ENCODE data around the gene UQCRH. TPM values are rescaled to one million over a fixed set of nuclear protein-coding genes. Genes with fewer than 3 reads are reported as not detected.

Gene UQCRH
- 233 TPM for total RNA-seq

DNA sequence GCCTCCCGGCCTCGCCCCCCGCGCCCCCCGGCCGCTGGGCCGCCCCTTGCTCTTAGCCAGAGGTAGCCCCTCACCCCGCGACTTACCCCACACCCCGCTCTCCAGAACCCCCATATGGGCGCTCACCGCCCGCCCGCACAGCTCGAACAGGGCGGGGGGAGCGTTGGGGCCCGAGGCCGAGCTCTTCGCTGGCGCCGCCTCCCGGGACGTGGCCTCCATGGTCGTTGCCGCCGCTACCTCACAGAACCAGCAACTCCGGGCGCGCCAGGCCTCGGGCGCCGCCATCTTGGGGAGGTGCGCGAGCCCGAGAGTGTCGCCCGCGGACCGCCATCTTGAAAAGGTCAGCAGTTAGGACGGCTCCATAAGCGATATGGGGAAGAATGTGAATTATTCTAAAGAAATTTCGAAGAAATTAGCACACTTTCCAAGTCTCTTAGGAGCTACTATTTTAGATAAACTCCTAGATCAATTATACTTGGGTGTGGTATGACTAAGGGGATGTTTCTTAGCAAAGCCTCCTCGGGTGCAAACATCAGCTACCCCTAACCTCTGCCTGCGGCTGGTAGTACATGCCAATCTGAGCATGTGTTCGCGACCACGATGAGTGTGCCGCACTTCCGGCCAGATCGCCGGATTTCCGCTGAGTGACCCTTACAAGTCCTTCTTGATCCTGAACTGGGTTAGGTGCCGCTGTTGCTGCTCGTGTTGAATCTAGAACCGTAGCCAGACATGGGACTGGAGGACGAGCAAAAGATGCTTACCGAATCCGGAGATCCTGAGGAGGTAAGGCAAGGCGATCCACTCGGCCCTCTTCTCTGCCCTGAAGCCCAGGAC lies at the start of gene UQCRH, which contains the start of gene LRRC41:
TSS of gene UQCRH (plus strand) at position 661 of the 834 bp plus-strand sequence. CDS start at position 730, 69 bp downstream.
TSS of gene LRRC41 (minus strand) at position 579 of the 834 bp plus-strand sequence. CDS start at position 285, 294 bp downstream.
- DNase-seq (ENCODE audit: low read depth in 2 of 3, low spot score in 2 of 3) = peak; percentile 92 to 95 (median 95)

DNA sequence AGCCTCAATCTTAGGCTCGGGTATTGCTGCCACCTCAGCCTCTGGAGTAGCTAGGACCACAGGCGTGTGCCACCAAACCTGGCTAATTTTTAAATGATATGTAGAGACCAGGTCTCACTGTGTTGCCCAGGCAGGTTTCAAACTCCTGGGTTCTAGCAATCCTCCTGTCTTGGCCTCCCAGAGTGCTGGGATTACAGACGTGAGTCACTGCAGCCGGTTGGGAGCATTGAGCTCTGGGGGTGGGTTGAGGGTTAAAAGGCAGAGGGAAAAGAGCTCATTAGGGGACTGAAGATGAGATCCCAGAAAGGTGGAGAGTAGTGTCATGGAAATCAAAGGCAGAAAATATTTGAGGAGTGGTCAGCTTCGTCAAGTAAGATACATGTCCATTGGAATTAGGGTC lies 48.8 kb upstream of the UQCRH start:
- no peak for DNase-seq (ENCODE audit: low read depth in 2 of 3, low spot score in 2 of 3)

GRCh38 chr1:46256523-46256922 lies 47.0 kb upstream of the UQCRH start:
- no peak for DNase-seq (ENCODE audit: low read depth in 2 of 3, low spot score in 2 of 3)

GRCh38 chr1:46262508-46262907 lies 41.0 kb upstream of the UQCRH start:
- DNase-seq (ENCODE audit: low read depth in 2 of 3, low spot score in 2 of 3) = no peak

- no peak for DNase-seq (ENCODE audit: low read depth in 2 of 3, low spot score in 2 of 3)
Observed at GRCh38 chr1:46263146-46263545, 40.4 kb upstream of the UQCRH start.

GRCh38 chr1:46268578-46268977 lies 34.9 kb upstream of the UQCRH start:
- DNase-seq (ENCODE audit: low read depth in 2 of 3, low spot score in 2 of 3) = no peak

GRCh38 chr1:46274225-46275029 lies 29.1 kb upstream of the UQCRH start:
- no peak for DNase-seq (ENCODE audit: low read depth in 2 of 3, low spot score in 2 of 3)

- DNase-seq (ENCODE audit: low read depth in 2 of 3, low spot score in 2 of 3) = no peak
Observed at GRCh38 chr1:46275030-46275337, 28.5 kb upstream of the UQCRH start.

- no peak for DNase-seq (ENCODE audit: low read depth in 2 of 3, low spot score in 2 of 3)
Observed at GRCh38 chr1:46277658-46278373, 25.7 kb upstream of the UQCRH start.

- DNase-seq (ENCODE audit: low read depth in 2 of 3, low spot score in 2 of 3) = no peak
Observed at GRCh38 chr1:46278807-46279206, 24.7 kb upstream of the UQCRH start.

- DNase-seq (ENCODE audit: low read depth in 2 of 3, low spot score in 2 of 3) = no peak
Observed at GRCh38 chr1:46280092-46280491, 23.4 kb upstream of the UQCRH start.

- no peak for DNase-seq (ENCODE audit: low read depth in 2 of 3, low spot score in 2 of 3)
Observed at GRCh38 chr1:46281021-46281420, 22.5 kb upstream of the UQCRH start.

DNA sequence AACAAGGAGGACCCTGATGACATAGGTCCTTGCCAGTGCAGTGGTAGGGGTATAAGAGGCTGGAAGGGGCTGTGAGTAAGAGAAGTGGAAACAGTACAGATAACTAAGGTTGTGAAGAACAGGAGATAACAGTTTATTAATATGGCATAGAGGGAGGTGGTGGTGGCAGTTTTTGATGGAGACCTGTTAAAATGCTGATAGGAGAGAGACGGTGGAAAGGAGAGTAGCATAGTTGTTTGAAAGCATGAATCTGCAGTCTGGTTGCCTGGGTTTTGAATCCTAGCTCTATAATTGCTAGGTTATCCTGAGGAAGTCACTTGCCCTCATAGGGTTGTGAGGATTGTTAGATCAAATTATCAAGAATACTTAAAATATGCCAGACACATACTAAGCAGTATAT lies 19.4 kb upstream of the UQCRH start:
- no peak for DNase-seq (ENCODE audit: low read depth in 2 of 3, low spot score in 2 of 3)

- no peak for DNase-seq (ENCODE audit: low read depth in 2 of 3, low spot score in 2 of 3)
Observed at GRCh38 chr1:46284597-46285564, 18.6 kb upstream of the UQCRH start.

- DNase-seq (ENCODE audit: low read depth in 2 of 3, low spot score in 2 of 3) = no peak
Observed at GRCh38 chr1:46285730-46286477, 17.6 kb upstream of the UQCRH start.

DNA sequence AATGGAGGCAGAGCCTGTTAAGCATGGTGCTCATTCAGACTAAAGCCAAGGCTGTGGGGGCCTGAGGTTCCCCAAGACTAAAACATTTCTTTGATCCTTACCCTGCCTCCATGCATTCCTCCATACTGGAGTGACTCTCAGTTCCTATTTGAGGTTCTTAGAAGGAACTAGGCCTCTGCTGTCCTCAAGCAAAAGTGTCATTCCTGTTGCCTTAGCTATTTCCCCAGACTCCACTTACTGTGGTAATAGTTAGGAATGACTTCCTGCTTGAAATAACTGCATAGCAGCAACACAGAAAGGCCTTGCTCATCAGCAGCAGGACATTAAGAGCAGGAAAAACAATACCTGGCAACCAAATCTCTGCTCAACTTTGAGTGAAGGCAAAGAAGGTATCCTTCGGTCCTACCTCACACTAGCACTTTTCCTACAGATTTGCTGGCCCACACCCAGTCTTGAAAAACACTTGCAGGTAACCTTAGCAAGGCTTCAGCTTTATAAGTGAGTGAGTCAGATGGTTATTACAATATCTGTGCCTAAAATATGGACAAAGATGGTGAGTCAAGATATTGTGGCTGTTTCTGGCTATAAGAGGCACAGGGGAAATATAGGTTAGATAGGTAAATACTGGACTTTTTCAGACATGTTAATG lies 14.9 kb upstream of the UQCRH start:
- no peak for DNase-seq (ENCODE audit: low read depth in 2 of 3, low spot score in 2 of 3)

- DNase-seq (ENCODE audit: low read depth in 2 of 3, low spot score in 2 of 3) = no peak
Observed at GRCh38 chr1:46289134-46289494, 14.4 kb upstream of the UQCRH start.

DNA sequence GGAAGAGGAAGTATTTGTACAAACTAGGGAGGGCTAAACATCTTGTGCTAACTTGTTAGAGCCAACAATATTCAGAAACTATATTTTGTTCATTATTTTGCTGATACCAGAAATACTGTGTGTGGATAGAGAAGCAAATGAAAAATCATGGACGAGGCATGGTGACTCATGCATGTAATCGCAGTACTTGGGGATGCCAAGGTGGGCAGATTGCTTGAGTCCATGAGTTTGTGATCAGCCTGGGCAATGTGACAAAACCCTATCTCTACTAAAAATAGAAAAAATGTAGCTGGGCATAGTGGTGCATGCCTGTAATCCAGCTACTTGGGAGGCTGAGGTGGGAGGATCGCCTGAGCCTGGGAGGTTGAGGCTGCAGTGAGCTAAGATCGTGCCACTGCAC lies 13.5 kb upstream of the UQCRH start:
- DNase-seq (ENCODE audit: low read depth in 2 of 3, low spot score in 2 of 3) = no peak

DNA sequence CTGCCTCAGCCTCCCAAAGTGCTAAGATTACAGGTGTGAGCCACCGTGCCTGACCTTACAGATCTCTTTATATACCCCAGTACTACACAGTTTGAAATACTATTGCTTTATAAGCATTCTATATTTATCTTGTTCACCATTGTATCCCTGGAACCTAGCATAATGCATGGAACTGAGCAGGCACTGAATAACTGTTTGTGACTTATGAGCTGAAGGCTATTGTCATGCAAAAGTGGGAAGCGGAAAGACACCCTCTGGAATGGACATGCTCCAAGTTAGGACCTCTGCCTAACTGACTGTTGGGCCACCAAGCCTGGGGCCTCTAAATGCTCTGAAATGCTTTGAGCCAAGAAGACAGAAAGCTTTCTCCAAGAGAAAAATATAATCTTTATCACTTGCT lies 8.2 kb upstream of the UQCRH start:
- no peak for DNase-seq (ENCODE audit: low read depth in 2 of 3, low spot score in 2 of 3)
